22Rv1 (cell line): ENCODE results near the gene SLMAP.

Source experiments
- ZFX ChIP-seq: fragments of 450-650 bp; IDR thresholded peaks from 2 replicates; pipeline ENCODE4 v1.6.1; 2017; ENCODE audit warnings: antibody characterized with exemption, borderline replicate concordance
- TF ChIP-seq, protein P1 (sequence below): fragments of 450-650 bp; IDR thresholded peaks from 2 replicates; pipeline ENCODE4 v1.5.1; 2017; ENCODE audit warnings: mild to moderate bottlenecking

GRCh38 chr3:57758686-57759085, 2.6 kb downstream of the SLMAP start:
- TF ChIP-seq, protein P1, sequence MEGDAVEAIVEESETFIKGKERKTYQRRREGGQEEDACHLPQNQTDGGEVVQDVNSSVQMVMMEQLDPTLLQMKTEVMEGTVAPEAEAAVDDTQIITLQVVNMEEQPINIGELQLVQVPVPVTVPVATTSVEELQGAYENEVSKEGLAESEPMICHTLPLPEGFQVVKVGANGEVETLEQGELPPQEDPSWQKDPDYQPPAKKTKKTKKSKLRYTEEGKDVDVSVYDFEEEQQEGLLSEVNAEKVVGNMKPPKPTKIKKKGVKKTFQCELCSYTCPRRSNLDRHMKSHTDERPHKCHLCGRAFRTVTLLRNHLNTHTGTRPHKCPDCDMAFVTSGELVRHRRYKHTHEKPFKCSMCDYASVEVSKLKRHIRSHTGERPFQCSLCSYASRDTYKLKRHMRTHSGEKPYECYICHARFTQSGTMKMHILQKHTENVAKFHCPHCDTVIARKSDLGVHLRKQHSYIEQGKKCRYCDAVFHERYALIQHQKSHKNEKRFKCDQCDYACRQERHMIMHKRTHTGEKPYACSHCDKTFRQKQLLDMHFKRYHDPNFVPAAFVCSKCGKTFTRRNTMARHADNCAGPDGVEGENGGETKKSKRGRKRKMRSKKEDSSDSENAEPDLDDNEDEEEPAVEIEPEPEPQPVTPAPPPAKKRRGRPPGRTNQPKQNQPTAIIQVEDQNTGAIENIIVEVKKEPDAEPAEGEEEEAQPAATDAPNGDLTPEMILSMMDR, result no peak
- no peak for TF ChIP-seq ZFX
